NCI-H345 treated with DMSO at 0.1 percent for 48 hours (cell line): Measurements from ENCODE around the gene KCNJ16.

Experiments
- DNase-seq: peaks from one replicate; lab custom pipeline; 2025; ENCODE audit not compliant: unreplicated experiment; lab: John Stamatoyannopoulos, UW

Gene KCNJ16

DNA sequence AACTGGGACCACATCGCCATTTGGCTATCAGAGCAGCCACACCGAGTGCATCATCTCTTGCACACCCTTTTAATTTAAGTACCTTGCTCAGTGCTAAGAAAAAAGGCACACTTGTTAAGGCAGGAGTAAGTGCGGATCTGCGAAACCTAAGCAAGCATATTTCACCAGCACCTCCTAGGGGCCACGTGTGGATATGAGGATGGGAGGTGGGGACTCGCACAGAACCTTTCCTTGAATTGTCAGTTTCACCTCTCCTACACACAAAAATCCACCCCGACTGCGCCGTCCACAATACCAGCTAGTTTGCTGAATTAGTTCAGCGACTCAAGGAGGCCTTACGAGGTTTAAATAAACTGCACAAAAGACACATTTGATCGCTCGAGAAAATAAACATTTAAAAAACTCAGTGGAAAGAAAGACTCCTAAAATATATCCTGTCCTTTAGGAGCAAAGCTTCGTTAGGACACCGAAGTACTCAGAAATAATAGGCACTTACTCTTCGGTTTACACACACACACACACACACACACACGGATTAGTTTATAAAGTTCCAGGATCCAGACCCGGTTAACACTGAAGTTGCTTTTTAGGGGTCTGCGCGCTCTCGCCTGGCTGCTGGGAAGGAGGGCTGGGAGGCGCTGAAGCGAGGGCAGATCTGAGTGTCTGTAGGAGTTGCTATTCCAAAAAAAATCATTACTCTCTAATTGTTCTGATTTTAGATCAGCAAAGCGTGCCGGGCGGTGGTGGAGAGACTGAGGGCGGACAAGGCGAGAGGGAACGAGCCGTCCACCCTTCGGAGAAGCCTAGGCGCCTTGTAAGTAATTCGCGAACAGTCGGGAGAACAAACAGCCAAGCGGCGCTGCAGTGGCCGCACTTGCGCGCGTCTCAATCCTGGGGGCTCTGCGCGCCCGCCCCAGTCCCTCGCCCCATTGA is 93.3 kb downstream of the KCNJ16 start:
- DNase-seq = peak; percentile 29

DNA sequence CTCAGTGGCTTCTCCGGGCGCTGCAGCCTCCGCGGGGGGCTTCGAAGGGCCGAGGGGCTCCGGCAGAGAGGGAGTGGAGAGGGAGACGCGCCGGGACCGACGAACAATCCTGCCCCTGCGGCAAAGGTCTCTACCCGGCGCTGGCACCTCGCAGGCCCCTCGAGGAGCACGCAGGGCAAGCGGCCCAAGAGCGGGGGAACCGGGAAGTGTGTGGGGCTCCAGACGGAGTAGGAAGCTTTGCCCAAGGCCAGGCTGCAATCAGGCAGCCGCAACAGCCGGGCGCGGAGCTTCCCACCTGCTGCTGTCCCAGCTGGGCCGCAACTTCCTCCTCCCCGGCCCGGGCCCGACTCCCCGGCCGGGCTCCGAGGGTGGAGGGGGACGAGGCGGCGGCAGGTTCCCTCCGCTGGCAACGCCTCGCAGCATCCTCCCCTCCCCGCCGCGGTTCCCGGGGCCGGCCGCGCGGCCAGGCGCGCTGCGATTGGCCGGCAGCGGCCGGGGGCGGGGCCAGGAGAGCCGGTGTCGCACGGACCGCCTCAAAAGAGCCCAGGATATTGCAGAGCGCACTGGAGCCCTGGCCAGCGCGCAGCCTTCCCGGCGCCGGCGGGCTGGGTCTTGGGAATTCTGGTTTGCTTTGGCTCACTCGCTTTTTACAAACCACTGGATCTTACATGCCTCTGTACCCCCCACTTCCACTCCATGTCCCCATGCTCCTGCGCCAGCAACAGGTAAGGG is 94.1 kb downstream of the KCNJ16 start, which contains the start of gene KCNJ2:
KCNJ2 (plus strand) TSS at position 556 of the 732 bp plus-strand sequence. CDS start 5,508 bp downstream, outside the sequence.
- peak; percentile 55 for DNase-seq

DNA sequence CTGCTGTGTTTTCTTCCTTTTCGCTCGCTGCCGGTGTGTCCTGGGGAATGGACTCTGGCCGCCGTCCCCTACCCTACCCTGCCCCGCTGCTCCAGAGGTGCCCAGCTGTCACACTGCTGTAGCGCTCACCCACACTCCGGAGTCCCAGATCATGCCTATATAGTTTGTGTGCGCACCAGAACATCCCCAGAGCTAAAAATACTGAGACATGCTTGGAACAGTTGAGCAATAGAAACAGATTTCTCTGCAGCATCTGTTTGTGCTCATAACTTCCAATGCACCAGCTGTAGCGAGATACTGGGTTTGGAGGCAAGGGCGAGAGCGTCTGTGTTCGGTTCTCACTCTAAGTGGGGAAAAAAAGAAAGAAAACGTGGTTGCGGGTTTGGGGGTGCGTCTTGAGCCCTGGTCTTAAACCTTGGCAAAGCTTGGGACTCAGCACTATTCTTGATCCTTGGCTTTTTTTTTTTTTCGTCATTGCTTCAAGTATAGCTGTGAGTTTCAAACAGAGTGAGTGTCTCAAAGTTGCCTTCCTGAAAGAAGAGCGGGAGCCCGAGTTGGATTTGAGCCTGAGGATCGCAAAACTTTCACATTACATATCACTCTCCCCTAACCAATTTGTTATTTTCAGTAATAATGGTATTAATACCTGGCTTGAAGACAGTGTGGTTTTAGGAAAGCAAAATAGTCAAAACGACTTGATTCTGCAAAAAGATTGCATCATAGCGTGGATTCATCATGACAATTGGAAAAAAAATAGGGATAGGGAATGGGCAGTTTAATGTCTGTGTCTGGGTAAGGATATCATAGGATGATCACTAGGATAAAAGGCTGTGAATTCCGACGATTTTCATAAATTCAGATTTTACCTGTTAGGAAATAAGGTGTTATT is 94.9 kb downstream of the KCNJ16 start:
- no peak for DNase-seq

DNA sequence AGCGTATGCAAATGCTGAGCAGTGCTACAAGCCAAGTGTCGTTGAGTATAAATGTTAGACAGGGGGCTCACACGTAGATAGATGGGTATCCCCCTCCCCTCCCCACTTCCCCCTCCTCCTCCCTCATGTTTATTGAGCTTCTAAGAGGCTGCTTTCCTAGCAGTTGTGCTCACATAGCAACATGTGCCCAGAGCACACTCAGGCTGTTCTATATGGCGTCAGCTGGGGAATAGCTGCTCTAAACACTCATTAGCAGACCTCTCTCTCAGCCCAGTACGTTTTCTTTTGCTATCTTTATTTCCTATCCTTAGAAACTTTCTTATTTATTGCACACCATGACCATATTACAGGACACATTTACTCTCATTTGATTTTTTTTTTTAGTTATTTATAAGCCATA is 96.1 kb downstream of the KCNJ16 start:
- no peak for DNase-seq

DNA sequence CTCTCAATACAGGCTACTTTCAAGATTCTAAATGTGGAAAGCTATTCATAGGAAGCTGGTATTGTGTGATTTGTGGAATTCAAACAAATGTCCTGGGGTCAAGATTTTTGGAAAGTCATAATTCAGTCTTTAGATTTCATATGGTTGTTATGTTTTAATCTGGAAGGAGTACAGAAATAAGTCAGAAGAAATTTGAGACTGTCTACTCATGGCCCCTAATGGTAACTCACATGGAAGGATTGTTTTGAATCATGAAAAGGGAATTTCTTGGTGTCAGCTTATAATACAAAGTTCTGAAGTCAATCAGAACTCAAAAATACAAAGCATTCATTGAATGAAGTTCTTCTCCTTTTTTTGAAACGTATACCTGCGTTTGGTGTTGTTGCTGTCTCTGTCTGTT is 97.4 kb downstream of the KCNJ16 start:
- no peak for DNase-seq

DNA sequence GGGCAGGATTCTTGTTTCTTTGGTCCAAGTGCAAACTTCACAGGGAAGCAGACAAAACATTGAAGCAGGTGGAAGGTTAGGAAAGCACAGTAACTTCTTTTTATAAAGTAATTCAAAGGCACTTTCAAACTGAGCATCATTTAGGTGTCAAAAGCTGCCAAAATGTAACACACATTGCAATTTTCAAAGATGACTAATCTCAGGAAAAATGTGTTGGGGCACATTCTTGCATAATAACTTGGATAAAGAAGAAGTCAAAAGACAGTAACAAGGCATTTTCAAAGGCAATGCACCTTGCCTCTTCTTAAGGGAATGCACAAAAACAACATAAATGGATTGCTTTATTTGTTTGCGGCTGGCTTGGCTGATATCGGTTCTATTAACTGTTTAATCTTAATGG is 97.9 kb downstream of the KCNJ16 start:
- DNase-seq = no peak

DNA sequence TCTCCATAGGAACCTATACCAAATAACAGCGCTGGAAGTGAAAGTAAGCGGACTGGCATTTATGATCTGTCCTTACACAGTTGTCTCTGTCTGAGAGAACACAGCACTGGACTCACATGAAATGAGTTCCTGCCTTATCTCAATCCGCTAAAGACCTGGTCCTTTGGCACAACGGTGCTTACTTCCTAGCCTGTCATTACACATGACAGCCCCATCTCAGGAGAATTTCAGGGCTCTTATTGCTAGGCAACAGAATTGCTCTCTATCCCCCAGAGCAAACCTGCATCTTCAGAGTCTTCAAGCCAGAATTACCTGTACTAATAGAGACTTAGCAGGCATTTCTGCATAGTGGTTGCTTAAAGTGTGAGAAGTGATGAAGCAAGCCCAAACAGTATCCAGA is 98.7 kb downstream of the KCNJ16 start:
- DNase-seq = no peak

DNA sequence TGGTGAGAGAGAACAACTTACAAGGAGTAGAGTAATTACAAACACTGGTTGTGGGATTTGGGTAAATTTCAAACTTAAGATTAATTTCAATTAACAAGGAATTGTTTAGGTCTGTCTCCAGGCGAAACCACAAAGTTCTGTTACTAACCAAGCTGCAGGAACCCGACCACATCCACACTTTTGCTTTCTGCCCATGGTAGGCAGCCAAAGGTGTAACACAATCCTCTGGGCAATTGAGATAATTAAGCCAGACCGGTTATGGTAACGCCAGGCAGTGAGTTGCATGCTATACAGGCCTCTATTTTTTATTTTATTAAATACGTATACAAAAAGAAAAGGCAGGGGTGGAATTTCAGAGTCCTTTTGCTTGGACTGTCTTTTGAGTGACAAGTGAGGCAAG is 106.4 kb downstream of the KCNJ16 start:
- no peak for DNase-seq

DNA sequence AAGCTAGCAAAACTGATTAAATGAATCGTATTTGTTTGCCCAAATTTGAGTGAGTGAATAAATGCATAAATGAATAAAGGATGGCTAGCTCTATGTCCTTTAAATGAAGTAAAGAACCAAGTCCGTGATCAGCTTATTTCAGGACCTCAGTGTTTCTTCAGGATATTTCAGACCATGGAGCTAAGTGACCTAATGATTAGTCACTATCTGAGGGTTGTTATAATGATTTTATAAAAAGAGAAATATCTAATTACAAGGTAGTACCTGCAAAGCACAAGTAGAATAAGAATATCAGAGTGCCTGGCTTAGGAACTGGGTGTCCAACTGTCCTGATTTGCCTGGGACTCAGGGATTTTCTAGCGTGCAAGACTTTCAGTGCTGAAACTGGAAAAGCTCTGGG is 106.8 kb downstream of the KCNJ16 start:
- DNase-seq = no peak

DNA sequence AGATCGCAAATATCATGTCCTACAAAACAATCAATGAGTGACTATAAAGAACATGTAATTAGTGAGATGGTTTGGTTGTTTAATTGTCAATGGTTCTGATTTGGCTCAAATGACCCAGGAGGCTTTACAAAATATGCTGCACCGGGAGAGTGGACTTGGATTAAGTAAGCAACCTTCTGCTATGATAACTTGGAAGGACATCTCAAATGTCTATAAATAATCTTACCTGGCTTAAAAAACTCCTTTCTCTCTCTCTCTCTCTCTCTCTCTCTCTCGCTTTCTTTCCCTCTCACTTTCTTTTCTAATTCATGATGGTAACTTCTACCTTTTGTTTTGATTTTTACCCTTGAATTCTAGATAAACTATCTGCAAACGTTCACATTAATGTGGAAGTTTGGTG is 108.5 kb downstream of the KCNJ16 start:
- no peak for DNase-seq

DNA sequence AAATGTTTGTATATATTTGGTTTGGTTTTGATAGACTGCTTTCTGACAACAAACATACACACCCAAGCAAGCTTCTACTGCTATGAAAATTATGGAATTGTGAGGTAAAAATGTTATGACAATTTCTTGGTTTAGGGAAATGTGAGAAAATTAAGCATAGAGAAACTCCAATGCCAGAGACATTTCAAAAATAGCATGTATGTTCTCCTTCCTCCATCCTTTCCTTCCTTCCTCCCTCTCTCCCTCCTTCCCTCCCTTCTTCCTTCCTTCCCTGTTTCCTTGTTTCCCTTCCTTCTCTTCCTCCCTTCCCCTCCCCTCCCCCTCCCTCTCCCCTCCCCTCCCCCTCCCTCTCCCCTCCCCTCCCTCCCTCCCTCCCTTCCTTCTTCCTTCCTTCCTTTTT is 109.2 kb downstream of the KCNJ16 start:
- DNase-seq = no peak

DNA sequence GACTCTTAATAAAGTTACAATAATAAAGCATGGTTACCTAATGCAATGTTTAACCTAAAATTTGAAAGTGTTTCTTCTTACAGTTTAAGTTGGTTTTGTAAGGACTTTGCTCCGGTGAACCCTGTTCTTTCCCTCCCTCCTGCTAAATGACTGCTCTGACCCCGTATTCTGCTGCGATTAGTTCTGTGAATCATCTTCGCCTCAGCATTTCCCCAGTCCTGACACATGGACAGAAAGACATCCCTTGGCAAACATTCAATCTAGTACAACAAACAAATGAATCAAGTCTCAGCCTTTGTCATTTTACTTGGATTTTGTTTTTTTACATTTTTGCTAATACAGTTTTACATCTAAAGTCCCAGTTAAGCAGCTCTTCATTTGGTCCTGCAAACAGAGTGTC is 109.7 kb downstream of the KCNJ16 start:
- no peak for DNase-seq
